Adipose tissue (tissue), 3 donors: ENCODE results near the gene NR4A1. TPM values are rescaled to one million over a fixed set of nuclear protein-coding genes. Genes with fewer than 3 reads are reported as not detected.

Source experiments
- H3K27ac ChIP-seq: one replicate; pipeline ENCODE4 v1.5.1; 2013; ENCODE audit warnings: low read depth, low read length
- WGBS, 3 donors: extraction: QIAGEN DNeasy Blood & Tissue Kit; methylation state at CpG; one replicate each; pipeline ENCODE4 v1.1.7; 2013; 5-methylcytosine and 5-hydroxymethylcytosine counted together
- polyA plus RNA-seq, 3 donors: library from polyadenylated mRNA; stranded (reverse); fragments of 200-250 nt; gene quantifications; one replicate each; pipeline ENCODE4 v1.2.3, GENCODE V29; 2013
- donor health status: healthy with polysubstance abuse.
- donor health status: Bipolar disorder and iron deficiency.
- donor health status: healthy.

NR4A1 gene
- polyA plus RNA-seq, 3 donors, result 41.8 to 1,093 (median 360) TPM

- 76 to 89% (median 79%) methylated on average over 86 to 93 of the region's 93 CpGs for WGBS, 3 donors
- H3K27ac ChIP-seq, result no peak overlapping the region
Observed at GRCh38 chr12:52014567-52015530, 36.4 kb upstream of the NR4A1 start.

- WGBS, 3 donors, result 81 to 90% (median 81%) methylated on average over 10 of the region's 10 CpGs
- H3K27ac ChIP-seq, result no peak overlapping the region
Observed at GRCh38 chr12:52015532-52016041, 35.7 kb upstream of the NR4A1 start.

DNA sequence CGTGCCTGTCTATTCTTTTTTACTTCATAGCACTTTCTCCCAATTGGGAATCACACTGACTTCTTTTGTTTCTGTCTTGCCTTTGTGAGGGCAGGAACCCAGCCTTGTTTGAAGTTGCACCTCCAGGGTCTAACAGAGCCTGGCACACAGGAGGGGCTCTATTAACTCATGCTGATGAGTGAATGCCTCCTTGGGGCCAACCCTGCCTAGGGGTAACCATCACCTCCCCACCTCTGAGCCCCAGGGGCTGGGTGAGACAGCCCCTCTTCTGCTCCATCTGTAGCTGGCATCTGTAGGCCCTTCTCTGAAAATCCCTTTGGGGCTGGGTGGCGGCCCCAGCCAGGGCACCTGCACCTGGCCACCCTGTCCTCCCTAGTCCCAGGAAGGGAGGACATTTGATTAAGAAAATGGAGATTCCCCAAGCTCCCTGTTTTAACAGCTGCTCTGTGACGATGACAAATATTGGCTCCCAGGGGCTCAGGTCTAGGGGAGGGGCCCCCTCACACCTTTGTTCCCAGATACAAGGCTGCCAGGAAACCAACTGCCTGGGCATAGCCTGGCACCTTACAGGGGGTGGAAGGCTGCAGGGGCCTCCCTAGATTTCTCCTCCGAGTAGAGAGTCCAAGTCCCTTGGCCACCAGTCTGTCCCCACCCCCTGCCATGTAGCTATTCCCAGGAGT lies 32.7 kb upstream of the NR4A1 start:
- no peak overlapping the region for H3K27ac ChIP-seq
- 60 to 86% (median 85%) methylated on average over 4 of the region's 4 CpGs for WGBS, 3 donors

GRCh38 chr12:52019113-52019770 lies 32.0 kb upstream of the NR4A1 start:
- 51 to 81% (median 76%) methylated on average over 13 of the region's 13 CpGs for WGBS, 3 donors
- no peak overlapping the region for H3K27ac ChIP-seq

- 28 to 35% (median 29%) methylated on average over 9 of the region's 9 CpGs for WGBS, 3 donors
- no peak overlapping the region for H3K27ac ChIP-seq
Observed at GRCh38 chr12:52020539-52021336, 30.5 kb upstream of the NR4A1 start.

DNA sequence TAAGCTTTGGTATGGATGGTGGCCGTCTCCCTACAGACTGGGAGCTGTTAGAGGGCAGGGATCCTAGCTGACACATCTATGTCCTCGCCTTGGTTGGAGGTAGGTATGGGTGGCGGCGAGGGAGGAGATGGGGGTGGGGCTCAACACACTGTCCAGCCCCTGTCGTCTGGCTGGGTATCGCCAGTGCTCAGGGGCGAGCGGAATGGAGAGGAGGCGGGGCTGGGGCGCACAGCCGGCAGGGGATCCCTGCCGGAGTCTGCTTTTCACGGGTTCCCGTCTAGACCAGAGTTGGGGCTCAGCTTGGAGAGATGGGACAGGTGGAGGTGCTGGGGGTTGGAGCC lies 28.4 kb upstream of the NR4A1 start:
- H3K27ac ChIP-seq, result no peak overlapping the region
- 13 to 21% (median 14%) methylated on average over 13 to 14 of the region's 14 CpGs for WGBS, 3 donors

DNA sequence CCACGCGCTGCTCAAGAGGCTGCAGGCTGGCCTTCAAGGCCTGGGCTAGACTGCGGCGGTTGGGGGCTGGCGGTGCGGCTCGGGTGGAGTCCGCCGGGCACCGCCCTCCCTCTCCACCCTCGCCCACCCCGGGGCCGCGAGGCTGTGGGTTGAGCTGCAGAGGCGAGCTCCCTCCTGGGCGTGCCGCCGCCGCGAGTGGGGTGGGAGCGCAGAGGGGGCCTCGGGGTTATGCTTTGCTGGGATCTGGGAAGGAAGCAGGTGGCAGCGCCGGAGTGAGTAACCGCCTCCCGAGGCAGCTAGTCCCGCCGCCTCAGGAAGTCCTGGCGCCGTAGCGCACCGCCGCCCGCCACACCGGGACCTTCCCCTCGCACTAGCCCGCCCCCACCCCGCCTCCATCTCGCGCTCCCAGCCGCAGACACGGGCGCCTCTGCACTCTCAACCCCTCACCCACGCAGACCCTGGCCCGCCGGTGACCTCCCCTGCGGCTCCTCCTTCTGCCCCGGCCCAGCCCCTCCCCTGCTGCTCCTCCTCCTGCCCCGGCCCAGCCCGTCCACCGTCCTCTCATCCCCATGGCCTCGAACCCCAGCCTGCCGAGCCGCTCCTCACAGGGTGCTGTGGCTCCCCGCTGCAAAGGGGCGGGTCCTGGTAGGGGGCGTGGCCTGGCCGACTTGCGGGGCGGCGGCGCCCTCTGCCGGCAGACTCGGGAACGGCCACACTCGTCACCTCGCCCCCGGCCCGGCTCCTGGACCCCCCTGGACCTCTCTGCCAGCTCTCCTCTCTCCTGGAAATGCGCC lies 27.9 kb upstream of the NR4A1 start:
- no peak overlapping the region for H3K27ac ChIP-seq

DNA sequence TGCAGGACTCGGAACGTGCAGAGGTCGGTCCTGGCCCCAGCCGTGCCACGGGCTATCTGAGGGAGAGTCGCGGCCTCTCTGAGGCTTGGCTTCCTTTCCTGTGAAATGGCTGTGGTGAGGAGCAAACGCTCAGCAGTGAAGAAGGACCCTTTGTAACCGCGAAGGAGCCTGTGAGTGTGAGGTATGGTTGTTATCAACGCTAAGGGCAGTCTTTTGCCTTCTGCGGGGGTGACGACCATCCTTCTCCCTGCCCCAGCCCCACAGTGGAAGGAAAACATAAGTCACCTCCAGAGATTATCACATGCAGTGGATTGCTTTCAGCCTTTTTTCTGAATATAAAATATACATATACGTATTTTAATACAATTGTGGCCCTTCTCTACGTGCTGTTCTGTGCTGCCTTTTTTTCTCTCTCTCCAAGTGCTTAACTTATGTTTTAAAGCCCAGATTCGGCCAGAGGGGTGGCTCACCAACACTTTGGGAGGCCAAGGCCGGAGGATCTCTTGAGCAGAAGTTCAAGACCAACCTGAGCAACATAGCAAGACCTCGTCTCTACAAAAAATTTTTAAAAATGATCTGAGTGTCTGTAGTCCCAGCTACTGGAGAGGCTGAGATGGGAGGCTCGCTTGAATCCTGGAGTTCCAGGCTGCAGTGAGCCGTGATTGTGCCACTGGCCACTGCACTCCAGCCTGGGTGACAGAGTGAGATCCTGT lies 27.1 kb upstream of the NR4A1 start:
- H3K27ac ChIP-seq, result no peak overlapping the region
- WGBS, 3 donors, result 23 to 27% (median 26%) methylated on average over 20 of the region's 20 CpGs

More for the DNA sequence above, 27.9 kb upstream of the NR4A1 start:
- WGBS, 3 donors, result 1% methylated on average over 45 to 69 of the region's 70 CpGs

DNA sequence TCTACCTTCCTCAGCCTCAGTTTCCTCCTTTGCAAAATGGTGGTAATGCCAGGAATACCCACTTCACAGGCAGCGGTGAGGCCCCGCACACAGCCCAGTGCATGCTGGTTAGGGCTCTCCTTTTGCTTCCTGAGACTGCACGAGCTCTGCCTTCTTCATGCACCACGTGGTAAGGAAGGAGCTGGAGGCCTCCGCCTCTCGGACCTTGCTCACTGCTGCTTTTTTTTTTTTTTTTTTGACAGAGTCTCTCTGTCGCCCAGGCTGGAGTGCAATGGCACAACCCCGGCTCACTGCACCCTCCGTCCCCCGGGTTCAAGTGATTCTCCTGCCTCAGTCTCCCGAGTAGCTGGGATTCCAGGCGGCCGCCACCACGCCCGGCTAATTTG lies 26.4 kb upstream of the NR4A1 start:
- H3K27ac ChIP-seq, result no peak overlapping the region
- WGBS, 3 donors, result 46 to 68% (median 49%) methylated on average over 15 of the region's 15 CpGs

GRCh38 chr12:52026263-52026662 lies 25.0 kb upstream of the NR4A1 start:
- H3K27ac ChIP-seq, result no peak overlapping the region
- 49 to 66% (median 62%) methylated on average over 5 of the region's 5 CpGs for WGBS, 3 donors

DNA sequence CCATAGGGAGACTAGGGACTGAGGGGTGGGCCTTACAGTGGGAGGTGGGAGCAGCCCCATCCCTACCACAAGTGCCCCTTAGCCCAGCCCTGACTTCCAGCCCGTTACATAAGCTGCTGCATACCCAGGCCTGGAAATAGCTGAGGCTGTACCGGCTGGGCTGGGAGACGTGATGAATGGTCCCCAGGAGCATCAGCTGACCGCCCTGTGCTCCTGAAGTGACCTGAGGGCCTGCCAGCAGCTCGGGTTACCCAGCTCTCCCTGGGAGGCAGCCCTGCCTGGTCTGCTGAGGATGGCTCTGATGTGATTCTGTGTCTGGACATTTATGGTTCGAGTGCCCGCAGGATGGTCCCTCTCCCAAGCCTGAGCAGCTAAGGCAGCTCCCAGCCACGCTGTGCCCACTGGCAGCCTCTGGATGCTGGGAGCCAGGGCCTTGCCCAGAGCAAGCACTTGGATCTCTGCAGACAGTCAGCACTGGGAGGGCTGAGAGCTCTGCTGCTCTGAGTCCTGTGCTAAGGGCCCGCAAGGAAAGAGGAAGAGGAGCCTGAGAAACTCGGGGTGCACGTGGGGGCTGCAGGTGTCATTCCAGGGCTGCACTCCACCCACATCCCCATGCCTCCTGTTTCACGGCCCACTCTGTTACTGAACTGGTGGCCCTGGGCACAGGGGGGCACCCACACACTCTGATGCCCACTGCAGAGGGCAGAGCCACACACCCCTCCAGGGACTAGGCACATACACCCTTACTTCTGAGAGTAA lies 24.0 kb upstream of the NR4A1 start:
- WGBS, 3 donors, result 74 to 84% (median 78%) methylated on average over 12 of the region's 12 CpGs
- H3K27ac ChIP-seq, result no peak overlapping the region

DNA sequence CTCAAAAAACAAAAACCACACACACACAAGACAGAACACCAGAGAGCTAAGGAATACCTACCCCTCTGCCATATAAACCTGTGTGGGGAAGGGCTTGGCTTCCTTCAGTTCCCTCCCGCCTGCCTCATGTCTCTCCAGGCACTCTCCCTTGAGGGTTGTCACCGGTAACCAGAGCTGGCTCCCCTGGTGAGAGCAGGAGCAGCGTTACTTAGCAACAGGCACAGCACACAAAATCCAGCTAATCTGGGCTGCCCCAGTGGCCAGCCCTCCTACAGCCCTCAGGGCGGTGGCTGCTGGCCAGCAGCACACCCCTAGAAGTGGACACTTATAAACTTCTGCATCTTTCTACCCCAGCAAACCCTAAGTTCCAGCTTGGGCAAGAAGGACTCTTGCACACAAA lies 21.6 kb upstream of the NR4A1 start:
- WGBS, 3 donors, result 48 to 70% (median 53%) methylated on average over 4 of the region's 4 CpGs
- H3K27ac ChIP-seq, result no peak overlapping the region

- no peak overlapping the region for H3K27ac ChIP-seq
- WGBS, 3 donors, result 3 to 7% (median 6%) methylated on average over 5 of the region's 5 CpGs
Observed at GRCh38 chr12:52032446-52032803, 18.8 kb upstream of the NR4A1 start.

DNA sequence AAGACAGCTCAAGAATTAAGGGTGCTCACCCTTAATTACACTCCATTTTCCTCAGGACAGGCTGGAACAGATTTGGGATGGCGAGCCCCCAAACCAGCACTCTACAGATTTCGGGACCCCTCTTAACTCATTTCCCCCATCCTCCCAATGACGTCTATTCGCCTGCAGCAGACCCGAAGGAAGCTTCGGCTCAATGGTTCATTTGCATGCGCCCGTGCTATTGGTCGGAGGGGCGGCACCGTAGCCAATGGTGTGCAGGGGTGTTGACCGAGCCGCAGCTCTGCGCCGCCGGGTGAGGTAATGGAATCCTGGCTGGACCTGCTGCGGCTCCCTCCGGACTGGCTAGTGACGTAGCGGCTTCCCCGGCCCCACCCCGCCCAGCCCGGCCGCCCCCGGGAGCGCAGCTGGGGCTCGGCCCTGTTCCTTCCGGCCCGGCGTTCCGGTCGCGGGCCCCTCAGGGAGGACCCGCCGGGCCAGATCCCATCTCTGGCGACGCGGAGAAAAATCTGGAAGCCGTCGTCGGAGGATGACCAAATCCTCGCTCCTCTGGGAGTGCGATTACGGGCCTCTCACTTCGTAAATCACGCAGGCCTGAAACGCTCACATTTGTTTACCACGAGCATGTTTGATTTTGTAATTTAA lies 18.3 kb upstream of the NR4A1 start:
- WGBS, 3 donors, result 0 to 1% (median 0%) methylated on average over 48 of the region's 48 CpGs
- peak overlapping the region; percentile 71 for H3K27ac ChIP-seq

- H3K27ac ChIP-seq, result peak overlapping the region; percentile 71
- WGBS, 3 donors, result 49 to 65% (median 53%) methylated on average over 13 of the region's 13 CpGs
Observed at GRCh38 chr12:52033446-52034140, 17.6 kb upstream of the NR4A1 start.
